ENCODE results near the gene SNTG2.

SNTG2 gene

GRCh38 chr2:938181-939005 is 12.3 kb upstream of the SNTG2 start:
- no peak for TF ChIP-seq GLIS3 (CRISPR knock-in tag; IDR thresholded peaks at IDR 0.05)
- ATAC-seq: no peak

- no peak for TF ChIP-seq ZNF70 (CRISPR knock-in tag; IDR thresholded peaks at IDR 0.05)
- no peak for TF ChIP-seq ZNF8 (CRISPR knock-in tag; IDR thresholded peaks at IDR 0.05)
- no peak for TF ChIP-seq TOX (CRISPR knock-in tag; IDR thresholded peaks at IDR 0.05; ENCODE audit: borderline replicate concordance)
- no peak for TF ChIP-seq ZC3H10 (CRISPR knock-in tag; IDR thresholded peaks at IDR 0.05)
- no peak for TF ChIP-seq CSDC2 (CRISPR knock-in tag; IDR thresholded peaks at IDR 0.05)
- TF ChIP-seq OSR1 (CRISPR knock-in tag; IDR thresholded peaks at IDR 0.05): no peak
- no peak for TF ChIP-seq ESRRG (CRISPR knock-in tag; IDR thresholded peaks at IDR 0.05)
- TF ChIP-seq SNAI2 (CRISPR knock-in tag; IDR thresholded peaks at IDR 0.05): no peak
- ATAC-seq: no peak
Measured at GRCh38 chr2:939936-940601, 10.6 kb upstream of the SNTG2 start.

- no peak for ATAC-seq
- TF ChIP-seq POU6F1 (CRISPR knock-in tag; IDR thresholded peaks at IDR 0.05; ENCODE audit: borderline replicate concordance, low read depth) (no peak), PATZ1 (CRISPR knock-in tag; IDR thresholded peaks at IDR 0.05; ENCODE audit: borderline replicate concordance) (no peak), TCF4 (CRISPR knock-in tag; IDR thresholded peaks at IDR 0.05; ENCODE audit: borderline replicate concordance) (no peak), ISL1 (CRISPR knock-in tag; IDR thresholded peaks at IDR 0.05) (no peak)
Measured at GRCh38 chr2:941871-942270, 8.8 kb upstream of the SNTG2 start.

- TF ChIP-seq PPARA (CRISPR knock-in tag; IDR thresholded peaks at IDR 0.05; ENCODE audit: borderline replicate concordance): no peak
- no peak for ATAC-seq
Measured at GRCh38 chr2:942775-943460, 7.7 kb upstream of the SNTG2 start.

- ATAC-seq: no peak
Measured at GRCh38 chr2:943461-943797, 7.2 kb upstream of the SNTG2 start.

More at GRCh38 chr2:943461-943797, 7.2 kb upstream of the SNTG2 start:
- TF ChIP-seq CSDC2 (CRISPR knock-in tag; IDR thresholded peaks at IDR 0.05): no peak
- no peak for TF ChIP-seq ZNF565 (CRISPR knock-in tag; conservative IDR thresholded peaks at IDR 0.05; ENCODE audit: low read depth)
- TF ChIP-seq ISL1 (CRISPR knock-in tag; IDR thresholded peaks at IDR 0.05): no peak
- no peak for TF ChIP-seq ZFP30 (CRISPR knock-in tag; IDR thresholded peaks at IDR 0.05)
- no peak for TF ChIP-seq ZFP3 (CRISPR knock-in tag; IDR thresholded peaks at IDR 0.05)
- TF ChIP-seq ZNF8 (CRISPR knock-in tag; IDR thresholded peaks at IDR 0.05): no peak
- TF ChIP-seq POU6F1 (CRISPR knock-in tag; IDR thresholded peaks at IDR 0.05; ENCODE audit: borderline replicate concordance, low read depth): no peak
- no peak for TF ChIP-seq ZC3H10 (CRISPR knock-in tag; IDR thresholded peaks at IDR 0.05)
- no peak for TF ChIP-seq CSRNP3 (CRISPR knock-in tag; IDR thresholded peaks at IDR 0.05)
- TF ChIP-seq OSR1 (CRISPR knock-in tag; IDR thresholded peaks at IDR 0.05): no peak
- no peak for TF ChIP-seq TOX (CRISPR knock-in tag; IDR thresholded peaks at IDR 0.05; ENCODE audit: borderline replicate concordance)
